IPS-20b (cell line): ENCODE measurements around the gene PFN1.
"Not testable (repeated sequence)": the region's sequence is repeated elsewhere in the genome, so short reads cannot be mapped to it uniquely, and the experiment has no call there.

Experiments
- H3K27ac ChIP-seq: one replicate; pipeline ENCODE4 v1.5.1; 2013; ENCODE audit warnings: low read length
- H3K27me3 ChIP-seq: 2 replicates; pipeline ENCODE4 v1.6.1; 2013; ENCODE audit warnings: mild to moderate bottlenecking, low read length, inconsistent platforms; ENCODE audit not compliant: insufficient read depth
- H3K36me3 ChIP-seq: 2 replicates; pipeline ENCODE4 v1.6.1; 2013; ENCODE audit warnings: low read depth, mild to moderate bottlenecking, inconsistent platforms, low read length, moderate library complexity; ENCODE audit not compliant: insufficient read depth
- H3K4me1 ChIP-seq: 2 replicates; pipeline ENCODE4 v1.6.1; 2013; ENCODE audit warnings: mild to moderate bottlenecking, control low read depth, inconsistent platforms, low read length, moderate library complexity; ENCODE audit not compliant: insufficient read depth
- H3K4me3 ChIP-seq: 2 replicates; pipeline ENCODE4 v1.5.1; 2013; ENCODE audit warnings: mild to moderate bottlenecking, low read length, inconsistent platforms
- H3K9ac ChIP-seq: 2 replicates; pipeline ENCODE4 v1.6.1; 2013; ENCODE audit warnings: low read depth, mild to moderate bottlenecking, inconsistent platforms, low read length, moderate library complexity
- H3K9me3 ChIP-seq: 2 replicates; pipeline ENCODE4 v1.6.1; 2013; ENCODE audit warnings: mild to moderate bottlenecking, low read depth, low read length, inconsistent platforms; ENCODE audit not compliant: insufficient read depth

PFN1 gene

DNA sequence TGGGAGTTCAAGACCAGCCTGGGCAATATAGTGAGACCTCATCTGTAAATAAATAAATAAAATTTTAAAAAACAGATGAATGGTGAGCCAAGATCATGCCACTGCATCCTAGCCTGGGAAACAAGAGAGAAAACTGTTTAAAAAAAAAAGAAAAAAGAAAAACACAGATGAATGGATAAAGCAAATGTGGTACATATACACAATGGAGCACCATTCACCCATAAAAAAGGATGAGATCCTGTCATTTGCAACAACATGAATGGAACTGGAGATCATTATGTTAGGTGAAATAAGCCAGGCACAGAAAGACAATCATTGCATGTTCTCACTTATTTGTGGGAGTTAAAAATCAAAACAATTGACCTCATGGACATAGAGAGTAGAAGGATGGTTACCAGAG lies 41.7 kb downstream of the PFN1 start:
- not testable (repeated sequence) for H3K9ac ChIP-seq, H3K36me3 ChIP-seq, H3K4me3 ChIP-seq, H3K4me1 ChIP-seq, H3K27ac ChIP-seq, H3K27me3 ChIP-seq, H3K9me3 ChIP-seq

DNA sequence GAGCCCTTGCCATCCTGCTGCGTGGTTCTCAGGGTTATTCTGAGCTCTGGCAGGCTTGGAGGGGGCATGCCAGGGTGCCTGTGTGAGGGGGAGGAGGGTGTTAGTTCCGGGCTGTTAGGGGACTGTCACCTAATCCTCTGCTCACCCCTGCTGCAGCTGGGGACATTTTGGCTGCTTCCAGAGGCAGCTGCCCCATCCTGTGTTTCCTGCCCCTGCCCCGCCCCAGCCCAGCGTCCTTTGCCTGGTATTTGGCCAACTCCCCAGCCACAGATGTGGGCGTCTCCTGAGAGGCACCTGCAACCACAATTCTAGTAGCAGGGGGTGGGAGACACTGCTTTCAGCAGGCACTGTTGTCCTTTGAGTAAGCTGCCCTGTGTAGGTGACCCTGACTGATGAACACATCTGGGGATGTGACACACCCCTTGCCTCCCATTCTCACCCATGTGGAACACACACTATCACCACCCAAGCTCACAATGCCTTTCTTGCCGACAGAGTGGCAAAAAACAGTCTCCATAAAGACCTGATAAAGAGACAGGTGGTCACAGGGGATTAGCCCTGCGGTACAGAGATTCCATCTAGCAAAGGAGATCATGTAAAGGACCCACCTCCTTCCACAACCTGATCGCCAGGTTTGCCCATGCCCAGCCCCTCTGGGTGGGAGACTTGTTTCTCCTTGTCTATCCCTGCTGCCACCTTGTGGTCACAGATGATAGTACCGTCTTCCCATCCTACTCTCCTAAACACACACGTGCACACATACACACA lies 45.1 kb downstream of the PFN1 start, which contains the start of gene CHRNE:
CHRNE (minus strand) TSS at position 48 of the 768 bp plus-strand sequence; CDS start at position 13, 35 bp downstream.
- H3K36me3 ChIP-seq, result no peaks in the 10 kb centered on the region
- H3K4me3 ChIP-seq, result no peak within 1 kb of the TSS
- H3K27ac ChIP-seq, result no peak within 1 kb of the TSS
- H3K9me3 ChIP-seq, result no peaks in the 10 kb centered on the region
- peaks cover 6% of the 10 kb centered on the region; the same call in 1 of the 2 replicates for H3K27me3 ChIP-seq
- H3K9ac ChIP-seq, result no peak within 1 kb of the TSS
- no peaks in the 10 kb centered on the region; the same call in 1 of the 2 replicates for H3K4me1 ChIP-seq

DNA sequence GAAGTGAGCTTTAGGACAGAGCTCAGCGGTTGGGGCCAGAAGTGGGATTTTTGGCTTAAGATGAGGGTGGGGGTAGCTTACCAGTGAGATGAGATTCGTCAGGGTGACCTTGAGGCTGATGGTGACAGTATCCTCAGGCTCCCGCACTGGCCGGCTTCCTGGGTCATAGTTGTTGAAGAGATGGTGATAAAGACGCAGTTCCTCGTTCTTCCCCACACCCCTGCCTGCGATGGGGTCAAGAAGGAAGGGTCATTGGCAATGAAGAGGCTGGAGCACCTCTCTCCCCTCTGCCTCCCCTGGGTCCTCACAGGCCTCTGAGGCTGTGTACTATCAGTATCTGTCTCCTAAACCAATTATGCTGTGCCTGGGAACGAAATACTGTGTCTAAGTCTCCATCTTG lies 45.8 kb downstream of the PFN1 start:
- Histone ChIP-seq H3K9me3 (no peaks in the 10 kb centered on the region), H3K27me3 (peaks cover 6% of the 10 kb centered on the region; the same call in 1 of the 2 replicates), H3K4me3 (no peak overlapping the region), H3K4me1 (no peaks in the 10 kb centered on the region), H3K36me3 (no peaks in the 10 kb centered on the region), H3K9ac (no peak overlapping the region), H3K27ac (no peak overlapping the region)

DNA sequence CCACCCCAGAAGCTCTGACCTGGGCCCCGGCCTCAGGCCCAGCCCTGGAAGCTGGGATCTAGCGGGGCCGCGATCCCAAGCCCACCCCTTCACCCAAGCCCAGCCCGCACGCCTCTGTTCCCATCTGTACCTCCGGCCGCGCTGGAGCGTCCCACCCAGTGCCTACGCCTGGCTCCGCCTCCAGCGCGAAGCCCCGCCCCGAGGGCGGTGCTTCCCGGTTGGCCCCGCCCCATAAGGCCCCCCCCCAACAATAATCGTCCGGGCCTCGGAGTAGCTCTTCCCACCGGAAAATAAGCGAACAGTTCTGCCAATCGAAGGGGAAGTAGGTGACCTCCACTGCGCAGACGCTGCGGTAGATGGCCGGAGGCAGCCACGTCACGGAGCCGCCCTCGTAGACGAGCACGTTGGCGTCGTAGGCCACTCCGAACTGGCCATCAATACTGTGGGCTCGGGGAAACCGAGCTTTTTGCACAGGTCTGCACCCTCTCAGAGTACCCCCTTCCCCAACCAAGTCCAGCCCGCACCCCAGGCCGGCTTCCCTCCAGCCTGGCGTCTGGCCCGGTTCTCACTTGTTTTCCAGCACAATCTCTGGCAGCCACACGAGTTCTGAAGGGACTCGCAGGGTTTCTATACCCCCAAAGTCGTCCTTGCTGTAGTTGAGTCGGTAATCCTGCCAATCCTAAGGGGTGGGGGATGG lies 46.5 kb downstream of the PFN1 start:
- Histone ChIP-seq H3K4me1 (no peaks in the 10 kb centered on the region), H3K36me3 (peaks cover 7% of the 10 kb centered on the region; the same call in 1 of the 2 replicates)

DNA sequence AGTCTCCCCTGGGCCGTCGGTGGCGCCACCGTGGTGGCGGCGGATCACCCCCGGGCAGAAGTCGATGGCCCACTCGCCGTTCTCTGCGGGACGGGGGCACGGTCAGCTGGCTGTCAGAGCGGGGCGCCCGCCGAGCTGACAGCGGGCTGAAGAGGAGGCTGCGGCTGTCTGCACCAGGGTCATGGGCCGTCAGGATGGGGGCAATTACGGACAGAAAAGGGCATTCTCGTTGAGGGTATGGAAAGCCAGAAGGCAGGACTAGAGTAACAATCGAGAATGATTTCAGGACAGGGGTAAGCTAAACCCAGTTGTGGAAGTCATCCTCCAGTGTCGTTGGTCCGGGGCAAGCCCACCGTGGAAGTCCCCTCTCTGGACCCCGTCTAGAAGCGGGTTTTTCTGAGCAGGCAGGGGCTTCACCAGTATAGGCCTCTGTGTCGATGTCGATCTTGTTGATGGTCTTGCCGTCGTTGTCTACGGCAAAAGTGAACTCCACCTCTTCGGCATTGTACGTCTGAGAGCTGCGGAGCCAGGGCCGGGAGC lies 47.2 kb downstream of the PFN1 start:
- H3K9ac ChIP-seq, result no peak overlapping the region
- no peaks in the 10 kb centered on the region for H3K4me1 ChIP-seq
- H3K27me3 ChIP-seq, result peaks cover 6% of the 10 kb centered on the region; the same call in 1 of the 2 replicates
- H3K4me3 ChIP-seq, result peak overlapping the region; percentile 56; the same call in 1 of the 2 replicates
- H3K27ac ChIP-seq, result no peak overlapping the region
- H3K9me3 ChIP-seq, result no peaks in the 10 kb centered on the region
- peaks cover 13% of the 10 kb centered on the region for H3K36me3 ChIP-seq

More for the DNA sequence above, 46.5 kb downstream of the PFN1 start:
- Histone ChIP-seq H3K9me3 (no peaks in the 10 kb centered on the region), H3K27me3 (peaks cover 6% of the 10 kb centered on the region; the same call in 1 of the 2 replicates), H3K9ac (no peak overlapping the region), H3K4me3 (no peak overlapping the region), H3K27ac (no peak overlapping the region)

DNA sequence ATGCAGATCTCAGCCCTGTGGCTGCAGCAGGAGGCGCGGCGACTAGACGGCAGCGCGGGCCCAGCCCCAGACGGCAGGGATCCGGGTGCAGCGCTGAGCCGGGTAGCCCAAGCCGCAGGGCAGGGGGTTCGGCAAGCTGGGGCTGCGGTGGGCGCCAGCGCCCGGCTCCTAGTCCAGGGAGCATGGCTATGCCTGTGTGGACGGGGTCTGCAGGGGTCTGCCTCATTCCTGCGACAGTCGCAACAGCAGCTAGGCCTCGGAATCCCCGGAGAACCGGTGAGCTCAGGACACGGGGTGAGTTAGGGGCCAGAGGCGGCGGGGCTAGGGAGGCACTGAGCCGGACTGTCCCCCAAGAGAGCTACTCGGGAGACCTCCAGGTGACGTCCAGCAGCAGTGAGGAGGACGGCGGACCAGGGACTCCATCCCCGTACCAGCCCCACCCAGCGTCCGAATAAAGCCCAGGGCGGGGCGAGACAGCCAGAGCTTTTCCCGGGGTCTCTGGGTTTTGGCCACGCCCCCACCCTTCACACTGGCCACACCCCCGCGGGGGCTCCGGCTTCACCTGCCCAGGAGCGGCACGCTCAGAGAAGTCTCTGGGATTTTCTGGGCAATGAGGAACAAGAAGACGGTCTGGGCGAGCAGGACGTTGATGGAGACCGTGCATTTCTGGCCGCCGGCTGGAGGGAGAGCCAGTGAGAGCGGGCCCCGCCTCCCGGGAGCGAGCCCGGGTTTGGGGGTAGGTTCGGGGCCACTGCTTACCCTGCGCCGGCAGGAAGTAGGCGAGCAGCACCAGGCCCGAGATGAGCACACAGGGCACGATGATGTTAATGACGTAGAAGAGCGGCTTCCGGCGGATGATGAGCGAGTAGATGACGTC lies 47.9 kb downstream of the PFN1 start:
- Histone ChIP-seq H3K27me3 (peaks cover 6% of the 10 kb centered on the region; the same call in 1 of the 2 replicates), H3K9me3 (no peaks in the 10 kb centered on the region), H3K4me1 (no peaks in the 10 kb centered on the region), H3K27ac (no peak overlapping the region), H3K9ac (no peak overlapping the region), H3K4me3 (peak overlapping the region; percentile 56; the same call in 1 of the 2 replicates), H3K36me3 (peaks cover 16% of the 10 kb centered on the region)

DNA sequence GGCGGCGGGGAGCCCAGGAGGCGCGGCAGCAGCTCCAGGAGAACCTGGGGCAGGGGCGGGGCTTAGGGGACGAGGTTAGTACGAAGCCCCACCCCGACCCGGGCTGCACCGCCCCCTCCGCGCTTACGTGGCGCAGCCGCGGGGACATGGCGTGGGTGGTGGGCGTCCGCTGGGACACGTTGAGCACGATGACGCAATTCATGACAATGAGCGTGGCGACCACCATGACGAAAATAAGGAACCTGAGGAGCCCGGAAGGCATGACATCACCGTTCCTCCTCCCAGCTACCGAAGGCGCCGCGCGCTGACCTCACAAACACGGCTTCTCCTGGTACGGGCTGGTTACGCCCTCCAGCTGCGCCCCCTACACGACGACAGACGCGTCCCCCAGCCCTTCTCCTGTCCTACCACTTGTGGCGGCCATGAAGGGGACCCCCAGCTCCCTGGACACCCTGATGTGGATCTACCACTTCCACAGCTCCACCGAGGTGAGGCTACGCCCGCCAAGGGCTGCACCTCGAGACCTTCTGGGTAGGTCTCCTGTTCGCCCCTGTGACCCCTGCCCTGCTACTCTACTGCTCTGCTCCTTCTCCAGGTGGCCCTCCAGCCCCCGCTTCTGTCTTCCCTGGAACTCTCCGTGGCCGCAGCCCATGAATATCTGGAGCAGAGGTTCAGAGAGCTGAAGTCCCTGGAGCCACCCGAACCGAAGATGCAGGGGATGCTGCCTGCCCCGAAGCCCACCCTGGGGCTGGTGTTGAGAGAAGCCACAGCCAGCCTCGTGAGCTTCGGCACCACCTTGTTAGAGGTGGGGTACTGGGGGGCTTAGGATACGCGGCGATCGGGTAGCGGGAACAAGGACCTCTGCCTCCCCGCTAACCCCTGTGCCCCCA lies 48.7 kb downstream of the PFN1 start, which contains the start of gene C17orf107:
C17orf107 (plus strand) TSS at position 196 of the 890 bp plus-strand sequence; CDS start at position 423, 227 bp downstream.
- H3K4me3 ChIP-seq, result peak within 1 kb of the TSS; percentile 56; the same call in 1 of the 2 replicates
- peak within 1 kb of the TSS; percentile 45; the same call in 1 of the 2 replicates for H3K9ac ChIP-seq
- H3K27me3 ChIP-seq, result peaks cover 6% of the 10 kb centered on the region; the same call in 1 of the 2 replicates
- no peaks in the 10 kb centered on the region for H3K9me3 ChIP-seq
- H3K36me3 ChIP-seq, result peaks cover 25% of the 10 kb centered on the region
- H3K27ac ChIP-seq, result no peak within 1 kb of the TSS
- H3K4me1 ChIP-seq, result no peaks in the 10 kb centered on the region

DNA sequence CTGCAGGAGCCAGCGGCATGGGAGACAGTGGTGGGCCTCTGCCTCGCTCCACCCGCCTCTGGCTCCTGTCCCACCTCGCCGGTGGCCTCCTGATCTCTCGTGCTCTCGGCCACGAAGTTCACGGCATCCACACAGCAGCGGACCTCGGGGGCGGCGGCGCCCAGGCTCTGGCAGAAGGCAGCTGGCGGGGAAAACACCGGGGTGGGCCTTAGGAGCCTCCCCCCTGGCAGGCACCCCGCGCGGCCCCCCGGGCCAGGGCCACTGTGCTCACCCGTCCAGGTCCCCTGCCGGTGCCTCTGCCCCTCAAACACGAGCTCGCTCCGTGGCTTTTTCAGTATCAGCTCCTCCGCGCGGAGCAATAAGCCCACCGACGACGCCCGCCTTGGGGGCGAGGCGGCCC lies 49.4 kb downstream of the PFN1 start:
- no peak overlapping the region for H3K27ac ChIP-seq
- H3K36me3 ChIP-seq, result peaks cover 32% of the 10 kb centered on the region
- H3K27me3 ChIP-seq, result peaks cover 6% of the 10 kb centered on the region; the same call in 1 of the 2 replicates
- H3K4me1 ChIP-seq, result no peaks in the 10 kb centered on the region
- no peaks in the 10 kb centered on the region for H3K9me3 ChIP-seq
- no peak overlapping the region for H3K9ac ChIP-seq
- peak overlapping the region; percentile 56; the same call in 1 of the 2 replicates for H3K4me3 ChIP-seq

DNA sequence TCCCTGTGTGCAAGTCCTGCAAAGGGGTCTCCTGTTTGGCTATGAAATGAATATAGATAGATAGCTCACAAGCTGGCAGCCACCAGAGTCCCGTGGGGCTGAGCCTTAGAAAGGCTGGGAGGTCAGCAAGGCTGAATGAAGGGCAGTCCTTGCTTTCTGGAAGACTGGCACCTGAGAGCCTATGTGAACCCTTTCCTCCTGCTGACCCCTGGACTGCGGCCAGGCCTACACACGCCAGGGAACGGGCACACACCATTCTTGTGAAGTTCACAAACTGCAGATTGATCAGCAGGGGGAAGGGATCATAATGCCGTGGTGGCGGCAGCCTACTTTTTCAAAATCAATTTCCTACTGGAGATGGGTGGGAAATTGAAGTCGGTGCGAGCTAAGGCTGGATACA lies 50.0 kb downstream of the PFN1 start:
- Histone ChIP-seq H3K4me1 (no peaks in the 10 kb centered on the region), H3K4me3 (no peak overlapping the region), H3K9ac (no peak overlapping the region)

DNA sequence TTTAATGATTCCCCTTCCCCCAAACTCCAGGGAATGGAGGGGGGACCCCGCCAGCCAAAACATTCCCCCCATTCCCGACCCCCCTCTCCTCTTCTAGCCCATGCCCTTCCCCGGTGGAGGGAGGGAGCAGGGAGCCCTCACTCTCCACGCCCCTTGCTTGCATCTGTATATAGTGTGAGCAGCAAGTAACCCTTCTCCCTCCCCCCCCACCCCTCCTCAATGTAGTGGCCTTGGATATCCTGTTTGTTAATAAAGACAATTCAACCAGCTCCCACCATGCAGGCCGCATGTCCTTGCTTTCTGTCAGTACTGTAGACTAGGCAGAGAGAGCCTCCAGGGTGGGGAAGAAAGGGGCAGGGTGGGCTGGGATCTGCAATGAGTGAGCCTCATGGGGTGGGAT lies 50.5 kb downstream of the PFN1 start:
- Histone ChIP-seq H3K27me3 (peaks cover 6% of the 10 kb centered on the region; the same call in 1 of the 2 replicates), H3K4me3 (no peak overlapping the region), H3K4me1 (no peaks in the 10 kb centered on the region), H3K36me3 (peaks cover 39% of the 10 kb centered on the region), H3K9me3 (no peaks in the 10 kb centered on the region), H3K9ac (no peak overlapping the region), H3K27ac (no peak overlapping the region)

More for the DNA sequence above, 50.0 kb downstream of the PFN1 start:
- no peak overlapping the region for H3K27ac ChIP-seq
- H3K9me3 ChIP-seq, result no peaks in the 10 kb centered on the region
- H3K36me3 ChIP-seq, result peaks cover 33% of the 10 kb centered on the region
- peaks cover 6% of the 10 kb centered on the region; the same call in 1 of the 2 replicates for H3K27me3 ChIP-seq
